Vagina (tissue), 2 donors: ENCODE data around the gene CENPU. TPM values are rescaled to one million over a fixed set of nuclear protein-coding genes. Genes with fewer than 3 reads are reported as not detected.

Experiments
- DNase-seq, 2 donors: peaks; one replicate each; pipeline ENCODE4 v3.0.0-alpha.2; 2017; ENCODE audit errors: extremely low spot score in 2 of 2
- H3K27ac ChIP-seq: fragments of 200-600 bp; sonication (generic); one replicate; pipeline ENCODE4 v1.5.1; 2019
- H3K27me3 ChIP-seq: fragments of 200-600 bp; sonication (generic); one replicate; pipeline ENCODE4 v1.5.1; 2019
- H3K36me3 ChIP-seq, 2 donors: fragments of 200-600 bp; sonication (generic); one replicate each; pipeline ENCODE4 v1.5.1; 2017 to 2019
- H3K4me1 ChIP-seq: fragments of 200-600 bp; sonication (generic); one replicate; pipeline ENCODE4 v1.5.1; 2019
- H3K4me3 ChIP-seq, 2 donors: fragments of 200-600 bp; sonication (generic); 1 replicate in 1 of 2; 2 replicates in 1 of 2; pipeline ENCODE4 v1.5.1; 2016 to 2019
- H3K9me3 ChIP-seq: fragments of 200-600 bp; sonication (generic); one replicate; pipeline ENCODE4 v1.5.1; 2019
- POLR2A ChIP-seq, 2 donors: fragments of 450-650 bp; IDR thresholded peaks; one replicate each; pipeline ENCODE4 v1.6.1; 2017; ENCODE audit warnings: antibody characterized with exemption in 2 of 2, mild to moderate bottlenecking in 2 of 2, moderate library complexity in 2 of 2
- POLR2AphosphoS5 ChIP-seq, 2 donors: sonication (generic); formaldehyde crosslinking; IDR thresholded peaks; one replicate each; pipeline ENCODE4 v1.9.0; 2017; ENCODE audit warnings: antibody characterized with exemption in 2 of 2, mild to moderate bottlenecking in 2 of 2, low read depth in 1 of 2; ENCODE audit not compliant: insufficient read depth in 1 of 2
- intact Hi-C: fragments of 100-400 bp; cut with DNase I; formaldehyde crosslinking; loops from one replicate; pipeline ENCODE4 v1.15.1; 2023
- total RNA-seq: library from RNA; depleted of rRNA; stranded (reverse); fragments of >200 nt; gene quantifications from one replicate; pipeline ENCODE4 v1.2.3, GENCODE V29; 2016
- TF ChIP-seq, protein P1 (sequence below), 3 experiments: fragments of 450-650 bp in 2 of 3; fragments of 200-600 bp in 1 of 3; sonication (generic) in 1 of 3; IDR thresholded peaks; one replicate each; pipeline ENCODE4 v1.5.1; 2017 to 2019; ENCODE audit warnings: antibody characterized with exemption in 3 of 3, mild to moderate bottlenecking in 2 of 3, moderate library complexity in 2 of 3

Gene CENPU
- total RNA-seq, 1 donor from 2014 or later = 5.2 TPM

DNA sequence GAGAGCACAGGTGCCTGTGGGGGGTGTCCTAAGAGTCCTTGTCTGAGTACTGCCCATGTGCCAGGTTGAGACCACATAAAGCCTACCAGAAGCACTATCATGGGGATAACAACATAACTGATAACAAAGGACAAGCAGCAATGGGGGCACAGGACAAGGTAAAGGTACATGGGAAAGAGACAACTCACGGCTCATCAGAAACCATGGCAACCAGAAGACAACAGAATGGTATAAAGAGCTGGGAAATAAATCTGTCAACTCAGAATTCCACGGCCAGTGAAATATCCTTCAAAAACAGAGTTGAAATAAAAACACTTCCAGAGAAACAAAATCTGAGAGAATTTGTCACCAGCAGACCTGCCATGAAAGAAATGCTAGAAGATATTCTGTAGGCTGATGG is 20.0 kb downstream of the CENPU start:
- peaks cover 0 to 5% of the 10 kb centered on the region in 2 donors for H3K36me3 ChIP-seq
- no peaks in the 10 kb centered on the region for H3K9me3 ChIP-seq
- no peaks in the 10 kb centered on the region for H3K27me3 ChIP-seq
- no peaks in the 10 kb centered on the region for H3K4me1 ChIP-seq
- TF ChIP-seq POLR2A (IDR thresholded peaks at IDR 0.05) = no peak
- TF ChIP-seq, protein P1, sequence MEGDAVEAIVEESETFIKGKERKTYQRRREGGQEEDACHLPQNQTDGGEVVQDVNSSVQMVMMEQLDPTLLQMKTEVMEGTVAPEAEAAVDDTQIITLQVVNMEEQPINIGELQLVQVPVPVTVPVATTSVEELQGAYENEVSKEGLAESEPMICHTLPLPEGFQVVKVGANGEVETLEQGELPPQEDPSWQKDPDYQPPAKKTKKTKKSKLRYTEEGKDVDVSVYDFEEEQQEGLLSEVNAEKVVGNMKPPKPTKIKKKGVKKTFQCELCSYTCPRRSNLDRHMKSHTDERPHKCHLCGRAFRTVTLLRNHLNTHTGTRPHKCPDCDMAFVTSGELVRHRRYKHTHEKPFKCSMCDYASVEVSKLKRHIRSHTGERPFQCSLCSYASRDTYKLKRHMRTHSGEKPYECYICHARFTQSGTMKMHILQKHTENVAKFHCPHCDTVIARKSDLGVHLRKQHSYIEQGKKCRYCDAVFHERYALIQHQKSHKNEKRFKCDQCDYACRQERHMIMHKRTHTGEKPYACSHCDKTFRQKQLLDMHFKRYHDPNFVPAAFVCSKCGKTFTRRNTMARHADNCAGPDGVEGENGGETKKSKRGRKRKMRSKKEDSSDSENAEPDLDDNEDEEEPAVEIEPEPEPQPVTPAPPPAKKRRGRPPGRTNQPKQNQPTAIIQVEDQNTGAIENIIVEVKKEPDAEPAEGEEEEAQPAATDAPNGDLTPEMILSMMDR (IDR thresholded peaks at IDR 0.05) = no peak
- TF ChIP-seq POLR2AphosphoS5 (IDR thresholded peaks at IDR 0.05; ENCODE audit: insufficient read depth in 1 of 2, low read depth in 1 of 2) = no peak
- intact Hi-C loops = no loop called here
- H3K4me3 ChIP-seq = no peak overlapping the region
- no peak overlapping the region for H3K27ac ChIP-seq
- DNase-seq = no peak

DNA sequence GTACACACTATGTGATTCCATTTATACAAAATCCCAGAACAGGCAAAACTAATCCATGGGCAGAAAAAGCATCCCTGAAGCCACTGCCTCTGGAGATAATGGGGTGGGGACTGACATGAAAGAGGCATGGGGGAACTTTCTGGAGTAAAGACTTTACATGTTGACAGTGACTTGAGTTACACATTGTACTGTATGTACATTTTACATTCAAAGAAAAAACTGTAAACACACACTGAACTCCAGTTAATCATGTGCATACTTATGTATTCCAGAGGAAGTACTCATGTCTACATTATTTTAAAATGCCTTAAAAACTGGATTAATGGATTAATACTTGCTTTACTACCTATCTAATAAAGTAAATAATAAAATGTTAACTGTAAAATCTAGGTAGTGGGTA is 21.6 kb downstream of the CENPU start:
- intact Hi-C loops = no loop called here
- no peak overlapping the region for H3K27ac ChIP-seq
- no peaks in the 10 kb centered on the region for H3K27me3 ChIP-seq
- no peaks in the 10 kb centered on the region for H3K4me1 ChIP-seq
- H3K36me3 ChIP-seq = peaks cover 0 to 5% of the 10 kb centered on the region in 2 donors
- no peak for TF ChIP-seq POLR2AphosphoS5 (IDR thresholded peaks at IDR 0.05; ENCODE audit: insufficient read depth in 1 of 2, low read depth in 1 of 2)
- TF ChIP-seq POLR2A (IDR thresholded peaks at IDR 0.05) = no peak
- TF ChIP-seq, protein P1 (IDR thresholded peaks at IDR 0.05) = no peak
- H3K9me3 ChIP-seq = no peaks in the 10 kb centered on the region
- no peak for DNase-seq
- H3K4me3 ChIP-seq = no peak overlapping the region

DNA sequence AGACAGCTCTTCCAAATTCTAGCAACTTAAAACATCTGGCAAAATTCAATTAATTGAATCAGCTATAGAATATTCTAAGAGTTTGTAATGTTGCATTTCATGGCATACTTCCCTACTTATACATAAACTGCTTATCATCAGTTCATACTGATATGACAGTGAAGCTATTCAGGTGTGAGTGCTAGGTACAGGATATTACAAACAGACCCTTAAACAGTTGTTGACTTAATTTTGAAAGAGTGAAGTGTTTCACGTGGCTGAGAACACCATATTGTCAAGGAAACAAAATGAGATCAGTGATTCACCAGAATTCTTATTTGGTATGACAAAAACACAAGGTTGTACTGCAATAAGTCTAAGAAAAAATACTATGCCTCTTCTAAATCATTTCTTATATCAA is 27.4 kb downstream of the CENPU start:
- DNase-seq = no peak
- no peaks in the 10 kb centered on the region for H3K27me3 ChIP-seq

GRCh38 chr4:184705692-184706091 is 28.2 kb downstream of the CENPU start:
- no peak for DNase-seq
- Histone ChIP-seq H3K4me1 (no peaks in the 10 kb centered on the region), H3K27me3 (no peaks in the 10 kb centered on the region), H3K27ac (no peak overlapping the region), H3K9me3 (no peaks in the 10 kb centered on the region), H3K4me3 (no peak overlapping the region), H3K36me3 (no peaks in the 10 kb centered on the region)
- intact Hi-C loops = no loop called here
- TF ChIP-seq POLR2A (IDR thresholded peaks at IDR 0.05) (no peak), POLR2AphosphoS5 (IDR thresholded peaks at IDR 0.05; ENCODE audit: insufficient read depth in 1 of 2, low read depth in 1 of 2) (no peak)
- TF ChIP-seq, protein P1 (IDR thresholded peaks at IDR 0.05) = no peak

More for the DNA sequence above, 27.4 kb downstream of the CENPU start:
- intact Hi-C loops = no loop called here
- no peak overlapping the region for H3K4me3 ChIP-seq
- no peaks in the 10 kb centered on the region for H3K4me1 ChIP-seq
- H3K36me3 ChIP-seq = no peaks in the 10 kb centered on the region
- H3K9me3 ChIP-seq = no peaks in the 10 kb centered on the region
- no peak overlapping the region for H3K27ac ChIP-seq
- TF ChIP-seq, protein P1 (IDR thresholded peaks at IDR 0.05) = no peak
- TF ChIP-seq POLR2A (IDR thresholded peaks at IDR 0.05) (no peak), POLR2AphosphoS5 (IDR thresholded peaks at IDR 0.05; ENCODE audit: insufficient read depth in 1 of 2, low read depth in 1 of 2) (no peak)

GRCh38 chr4:184702114-184702513 is 31.8 kb downstream of the CENPU start:
- H3K36me3 ChIP-seq = no peaks in the 10 kb centered on the region
- H3K4me1 ChIP-seq = no peaks in the 10 kb centered on the region
- DNase-seq = no peak
- TF ChIP-seq POLR2AphosphoS5 (IDR thresholded peaks at IDR 0.05; ENCODE audit: insufficient read depth in 1 of 2, low read depth in 1 of 2) (no peak), POLR2A (IDR thresholded peaks at IDR 0.05) (no peak)
- TF ChIP-seq, protein P1 (IDR thresholded peaks at IDR 0.05) = no peak
- no peaks in the 10 kb centered on the region for H3K27me3 ChIP-seq
- no peaks in the 10 kb centered on the region for H3K9me3 ChIP-seq
- H3K4me3 ChIP-seq = no peak overlapping the region
- intact Hi-C loops = no loop called here
- no peak overlapping the region for H3K27ac ChIP-seq
